ENCODE results near the gene IL22. TPM values are rescaled to one million over a fixed set of nuclear protein-coding genes. Genes with fewer than 3 reads are reported as not detected.

The IL22 gene
- total RNA-seq, 4 donors from 2014 or later: not detected

GRCh38 chr12:68291396-68292036 lies 38.1 kb upstream of the IL22 start:
- 86 to 94% methylated on average over 4 of the region's 4 CpGs for WGBS, 2 donors

GRCh38 chr12:68290126-68290525 lies 36.7 kb upstream of the IL22 start:
- 84% methylated on average over 6 of the region's 6 CpGs for WGBS, 2 donors
- H3K4me3 ChIP-seq: no peak overlapping the region
- TF ChIP-seq CTCF (IDR thresholded peaks at IDR 0.05): no peak
- no peak for TF ChIP-seq POLR2A (IDR thresholded peaks at IDR 0.05)
- no peak for TF ChIP-seq EP300 (IDR thresholded peaks at IDR 0.05)

More at GRCh38 chr12:68291396-68292036, 38.1 kb upstream of the IL22 start:
- no peak overlapping the region for H3K4me3 ChIP-seq
- H3K27me3 ChIP-seq: no peaks in the 10 kb centered on the region
- H3K27ac ChIP-seq: no peak overlapping the region
- peaks cover 0 to 7% (median 3%) of the 10 kb centered on the region in 4 donors for H3K4me1 ChIP-seq
- H3K36me3 ChIP-seq: peaks cover 0 to 9% (median 0%) of the 10 kb centered on the region in 3 donors
- TF ChIP-seq CTCF (IDR thresholded peaks at IDR 0.05) (no peak), EP300 (IDR thresholded peaks at IDR 0.05) (no peak), POLR2A (IDR thresholded peaks at IDR 0.05) (no peak)
- no peak for DNase-seq (ENCODE audit: low spot score in 2 of 2)
- H3K9me3 ChIP-seq: no peaks in the 10 kb centered on the region

GRCh38 chr12:68287106-68287505 lies 33.7 kb upstream of the IL22 start:
- 73 to 82% methylated on average over 5 of the region's 5 CpGs for WGBS, 2 donors
- H3K36me3 ChIP-seq: no peaks in the 10 kb centered on the region
- no peak for DNase-seq (ENCODE audit: low spot score in 2 of 2)
- H3K4me1 ChIP-seq: no peaks in the 10 kb centered on the region
- H3K27ac ChIP-seq: no peak overlapping the region
- TF ChIP-seq CTCF (IDR thresholded peaks at IDR 0.05) (no peak), POLR2A (IDR thresholded peaks at IDR 0.05) (no peak), EP300 (IDR thresholded peaks at IDR 0.05) (no peak)
- H3K27me3 ChIP-seq: no peaks in the 10 kb centered on the region
- H3K4me3 ChIP-seq: no peak overlapping the region
- H3K9me3 ChIP-seq: no peaks in the 10 kb centered on the region

More at GRCh38 chr12:68290126-68290525, 36.7 kb upstream of the IL22 start:
- DNase-seq (ENCODE audit: low spot score in 2 of 2): no peak
- Histone ChIP-seq H3K9me3 (no peaks in the 10 kb centered on the region), H3K4me1 (peaks cover 0 to 7% (median 3%) of the 10 kb centered on the region in 4 donors), H3K36me3 (no peaks in the 10 kb centered on the region), H3K27me3 (no peaks in the 10 kb centered on the region), H3K27ac (no peak overlapping the region)

GRCh38 chr12:68286396-68286795 lies 33.0 kb upstream of the IL22 start:
- no peak for TF ChIP-seq CTCF (IDR thresholded peaks at IDR 0.05)
- no peak for TF ChIP-seq POLR2A (IDR thresholded peaks at IDR 0.05)
- no peak for TF ChIP-seq EP300 (IDR thresholded peaks at IDR 0.05)
- Histone ChIP-seq H3K4me1 (no peaks in the 10 kb centered on the region), H3K27me3 (no peaks in the 10 kb centered on the region), H3K36me3 (no peaks in the 10 kb centered on the region), H3K27ac (no peak overlapping the region), H3K4me3 (no peak overlapping the region), H3K9me3 (no peaks in the 10 kb centered on the region)
- DNase-seq (ENCODE audit: low spot score in 2 of 2): no peak
- 86 to 87% methylated on average over 4 of the region's 4 CpGs for WGBS, 2 donors

GRCh38 chr12:68285541-68285940 lies 32.1 kb upstream of the IL22 start:
- Histone ChIP-seq H3K4me3 (no peak overlapping the region), H3K27me3 (no peaks in the 10 kb centered on the region), H3K4me1 (no peaks in the 10 kb centered on the region), H3K27ac (no peak overlapping the region), H3K36me3 (no peaks in the 10 kb centered on the region), H3K9me3 (no peaks in the 10 kb centered on the region)
- TF ChIP-seq POLR2A (IDR thresholded peaks at IDR 0.05) (no peak), EP300 (IDR thresholded peaks at IDR 0.05) (no peak), CTCF (IDR thresholded peaks at IDR 0.05) (no peak)
- DNase-seq (ENCODE audit: low spot score in 2 of 2): no peak
- WGBS, 2 donors: 80 to 85% methylated on average over 3 of the region's 3 CpGs
